HL-60 (cell line): ENCODE data around the gene EYA4.

Source experiments
- POLR2AphosphoS5 ChIP-seq: IDR thresholded peaks from 2 replicates; pipeline ENCODE4 v1.6.1; 2012; ENCODE audit warnings: low read depth
- TF ChIP-seq, protein P1 (sequence below): IDR thresholded peaks from one replicate; pipeline ENCODE4 v1.5.1; 2011; ENCODE audit warnings: low read length, control low read depth, inconsistent platforms; ENCODE audit not compliant: insufficient read depth

DNA sequence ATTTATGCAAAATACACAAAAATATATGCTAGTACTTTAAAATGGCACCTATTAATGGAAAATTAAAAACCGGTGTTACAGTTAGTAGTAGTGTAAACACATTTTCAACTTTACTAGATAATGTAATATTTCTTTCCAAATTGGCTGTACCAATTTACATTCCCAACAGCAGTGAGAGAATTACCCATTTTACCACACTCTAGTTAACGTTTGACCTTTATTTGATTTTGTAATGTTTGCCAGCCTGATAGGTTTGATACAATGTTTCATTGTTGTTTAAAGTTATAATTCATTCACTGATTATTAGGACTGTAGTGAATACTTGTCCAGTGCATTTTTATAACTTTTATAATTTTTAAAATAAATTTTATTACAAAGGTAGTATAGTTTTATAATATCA, 182.1 kb downstream of the EYA4 start:
- TF ChIP-seq, protein P1, sequence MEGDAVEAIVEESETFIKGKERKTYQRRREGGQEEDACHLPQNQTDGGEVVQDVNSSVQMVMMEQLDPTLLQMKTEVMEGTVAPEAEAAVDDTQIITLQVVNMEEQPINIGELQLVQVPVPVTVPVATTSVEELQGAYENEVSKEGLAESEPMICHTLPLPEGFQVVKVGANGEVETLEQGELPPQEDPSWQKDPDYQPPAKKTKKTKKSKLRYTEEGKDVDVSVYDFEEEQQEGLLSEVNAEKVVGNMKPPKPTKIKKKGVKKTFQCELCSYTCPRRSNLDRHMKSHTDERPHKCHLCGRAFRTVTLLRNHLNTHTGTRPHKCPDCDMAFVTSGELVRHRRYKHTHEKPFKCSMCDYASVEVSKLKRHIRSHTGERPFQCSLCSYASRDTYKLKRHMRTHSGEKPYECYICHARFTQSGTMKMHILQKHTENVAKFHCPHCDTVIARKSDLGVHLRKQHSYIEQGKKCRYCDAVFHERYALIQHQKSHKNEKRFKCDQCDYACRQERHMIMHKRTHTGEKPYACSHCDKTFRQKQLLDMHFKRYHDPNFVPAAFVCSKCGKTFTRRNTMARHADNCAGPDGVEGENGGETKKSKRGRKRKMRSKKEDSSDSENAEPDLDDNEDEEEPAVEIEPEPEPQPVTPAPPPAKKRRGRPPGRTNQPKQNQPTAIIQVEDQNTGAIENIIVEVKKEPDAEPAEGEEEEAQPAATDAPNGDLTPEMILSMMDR, result no peak
- TF ChIP-seq POLR2AphosphoS5, result no peak
